Measurements from ENCODE around the gene KLHL2. TPM values are rescaled to one million over a fixed set of nuclear protein-coding genes. Genes with fewer than 3 reads are reported as not detected.

KLHL2 gene
- total and polyA plus RNA-seq, 2 of the 13 experiments (the other 11 are each of a cell fraction or from before 2014, with no cell fraction given): 9.2 to 17.6 TPM

GRCh38 chr4:165203541-165204461, 3.6 kb upstream of the KLHL2 start:
- in situ Hi-C loops (cut with HindIII; ENCODE audit: extremely low pct_ligation_motif_present, low pct_unique_long_range_greater_than_20kb) (no loop called here), intact Hi-C loops (cut with micrococcal nuclease; ENCODE audit: unreplicated experiment) (no loop called here)
- Histone ChIP-seq H3K4me2 (ENCODE audit: low read depth, low read length) (no peak overlapping the region), H3K27me3 (ENCODE audit: control insufficient read depth in 1 of 2, insufficient read depth in 2 of 2, low read length in 2 of 2) (peaks cover 0 to 3% of the 10 kb centered on the region in 2 experiments; a peak in 1 of 5 replicates), H2AFZ (ENCODE audit: low read length) (no peak overlapping the region), H3K4me3 (replicated peaks in 1 of 3; ENCODE audit: insufficient read depth in 1 of 3, low read depth in 2 of 3, low read length in 3 of 3) (no peak overlapping the region), H3K9me3 (ENCODE audit: low read length) (no peaks in the 10 kb centered on the region), H3K4me1 (ENCODE audit: insufficient read depth, low read length) (peaks cover 12% of the 10 kb centered on the region), H3K9ac (ENCODE audit: insufficient read depth, low read depth, low read length) (no peak overlapping the region), H3K36me3 (replicated peaks in 1 of 2; ENCODE audit: control insufficient read depth in 1 of 2, insufficient read depth in 2 of 2, low read length in 2 of 2) (no peaks in the 10 kb centered on the region), H3K79me2 (ENCODE audit: insufficient read depth, low read length) (peaks cover 9% of the 10 kb centered on the region), H3K27ac (ENCODE audit: extremely low read length, insufficient read depth, low read length) (no peak overlapping the region), H4K20me1 (ENCODE audit: insufficient read depth, low read length) (no peaks in the 10 kb centered on the region)
- no peak for DNase-seq (ENCODE audit: low spot score)
- TF ChIP-seq SP4 (CRISPR knock-in tag; IDR thresholded peaks at IDR 0.05) (no peak), SIX1 (CRISPR knock-in tag; IDR thresholded peaks at IDR 0.05; ENCODE audit: borderline replicate concordance) (no peak), ZNF317 (CRISPR knock-in tag; IDR thresholded peaks at IDR 0.05) (no peak), ZNF441 (CRISPR knock-in tag; IDR thresholded peaks at IDR 0.05; ENCODE audit: borderline replicate concordance) (no peak), ZNF644 (CRISPR knock-in tag; IDR thresholded peaks at IDR 0.05; ENCODE audit: low read depth) (no peak), THYN1 (CRISPR knock-in tag; IDR thresholded peaks at IDR 0.05; ENCODE audit: borderline replicate concordance, low read depth) (no peak), THAP7 (CRISPR knock-in tag; IDR thresholded peaks at IDR 0.05) (no peak), ZEB1 (IDR thresholded peaks at IDR 0.05; ENCODE audit: insufficient replicate concordance, low read depth) (no peak), HOXA3 (CRISPR knock-in tag; IDR thresholded peaks at IDR 0.05) (no peak), ZNF562 (CRISPR knock-in tag; IDR thresholded peaks at IDR 0.05; ENCODE audit: borderline replicate concordance) (no peak), ZBTB1 (CRISPR knock-in tag; IDR thresholded peaks at IDR 0.05; ENCODE audit: borderline replicate concordance) (no peak), GATAD1 (CRISPR knock-in tag; IDR thresholded peaks at IDR 0.05) (no peak), SALL1 (CRISPR knock-in tag; IDR thresholded peaks at IDR 0.05) (no peak)
- CTCF ChIA-PET (ENCODE audit: low intra/inter-chr PET ratio, low total read pairs): no interaction called here
- no peak for ATAC-seq
- 55% methylated on average over 8 of the region's 8 CpGs for WGBS (ENCODE audit: low lambda C conversion rate)
- no TSS peak for BruUV-seq (replicated peaks)
- POLR2A ChIA-PET: no interaction called here
- no peak for FAIRE-seq
